HG03175 (cell line): Measurements from ENCODE around the gene EYS.
"Not testable (repeated sequence)": the region's sequence is repeated elsewhere in the genome, so short reads cannot be mapped to it uniquely, and the experiment has no call there.

Experiments used
- ATAC-seq: cut with Tn5 transposase; IDR thresholded peaks from one replicate; pipeline ENCODE4 v1.9.1; 2021; ENCODE audit warnings: mild to moderate bottlenecking, moderate library complexity; ENCODE audit not compliant: unreplicated experiment

EYS gene

DNA sequence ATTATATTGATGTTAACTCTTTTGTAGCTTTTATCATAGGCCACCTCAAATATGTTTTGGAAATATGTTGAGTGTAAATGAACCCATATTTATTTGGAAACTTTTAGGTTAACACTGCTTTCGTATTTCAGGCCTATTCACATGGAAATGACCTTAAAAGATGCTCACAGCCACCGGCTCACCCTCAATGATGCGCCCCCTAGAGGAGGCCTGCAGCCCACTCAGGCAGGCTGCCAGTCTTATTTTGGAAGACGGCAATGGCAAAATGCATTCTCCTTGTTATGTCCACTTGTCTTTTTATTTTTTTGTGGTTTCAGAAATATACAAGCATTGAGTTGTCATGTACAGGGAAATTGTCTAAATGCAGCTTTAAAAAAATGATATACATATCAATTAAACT, 1201.7 kb downstream of the EYS start:
- ATAC-seq = no peak

DNA sequence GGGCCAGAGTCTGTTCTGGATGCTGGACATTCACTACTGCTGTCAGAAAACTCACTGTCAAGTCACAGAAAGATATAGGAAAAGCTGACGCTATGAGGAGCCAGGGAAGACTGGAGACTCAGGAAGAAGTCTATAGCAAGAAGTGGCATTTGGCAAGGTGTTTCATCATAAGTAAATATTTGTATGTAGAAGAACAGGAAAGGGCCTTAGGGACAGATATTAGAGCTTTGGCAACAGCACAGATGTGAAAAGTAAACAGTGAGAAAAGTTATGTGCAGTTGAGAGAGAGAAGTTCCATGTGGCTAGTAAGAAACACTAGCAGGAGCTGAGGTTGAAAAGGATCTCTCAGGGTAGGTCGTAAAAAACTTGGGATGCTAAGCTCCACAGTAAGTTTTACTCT, 1202.5 kb downstream of the EYS start:
- no peak for ATAC-seq

DNA sequence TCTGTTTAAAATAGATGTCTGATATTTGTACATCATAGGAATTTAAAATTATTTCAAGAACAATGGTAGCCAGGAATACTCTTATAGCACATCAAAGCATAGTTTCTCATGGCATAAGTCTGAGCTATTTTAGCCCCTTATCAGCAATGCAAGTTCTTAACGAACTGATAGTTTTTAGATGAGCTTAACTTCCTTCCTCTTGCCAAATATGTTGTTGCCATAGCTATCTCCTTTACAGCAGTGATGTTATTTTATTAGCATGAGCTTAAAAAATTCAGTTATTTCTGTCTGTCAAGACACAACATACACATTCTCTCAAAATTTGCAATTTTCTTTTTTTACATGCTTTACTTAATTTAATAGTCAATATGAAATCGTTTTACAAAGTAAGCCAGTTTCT, 1204.2 kb downstream of the EYS start:
- ATAC-seq = no peak

DNA sequence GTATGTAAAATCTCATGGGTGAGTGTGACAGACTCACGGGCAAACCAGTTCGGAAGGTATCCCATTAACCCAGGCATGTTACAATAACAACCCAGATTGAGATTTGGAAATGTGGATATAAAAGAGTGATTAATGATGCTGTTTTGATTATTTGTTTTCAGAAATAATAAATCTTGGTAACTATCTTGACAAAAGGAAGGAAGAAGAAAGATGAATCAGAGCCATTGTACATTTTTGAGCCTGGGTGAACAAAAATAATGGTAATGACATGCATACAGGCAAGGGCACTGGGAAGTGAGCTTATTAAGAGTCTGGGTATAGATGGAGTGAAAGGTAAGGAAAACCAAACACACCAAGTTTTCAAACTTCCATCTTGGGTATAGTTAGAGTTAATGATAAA, 1209.4 kb downstream of the EYS start:
- no peak for ATAC-seq

DNA sequence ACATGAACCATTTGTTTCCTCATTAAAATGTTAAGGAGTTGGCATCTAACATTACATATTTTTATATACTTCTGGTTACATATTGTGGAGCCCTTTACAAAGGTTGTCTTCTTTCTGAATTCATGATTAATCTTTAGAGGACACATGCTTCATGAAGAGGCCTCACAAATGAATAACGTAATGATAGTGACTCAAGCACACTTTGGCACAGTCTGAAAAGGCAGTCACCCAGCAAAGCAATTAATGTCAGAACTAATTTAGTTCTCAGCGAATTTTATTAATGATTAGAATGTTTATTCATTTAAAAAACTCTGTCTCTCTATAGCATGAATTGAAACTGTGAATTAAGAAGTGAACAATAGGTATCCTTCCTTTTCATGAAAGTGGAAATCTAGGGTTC, 1217.3 kb downstream of the EYS start:
- no peak for ATAC-seq

DNA sequence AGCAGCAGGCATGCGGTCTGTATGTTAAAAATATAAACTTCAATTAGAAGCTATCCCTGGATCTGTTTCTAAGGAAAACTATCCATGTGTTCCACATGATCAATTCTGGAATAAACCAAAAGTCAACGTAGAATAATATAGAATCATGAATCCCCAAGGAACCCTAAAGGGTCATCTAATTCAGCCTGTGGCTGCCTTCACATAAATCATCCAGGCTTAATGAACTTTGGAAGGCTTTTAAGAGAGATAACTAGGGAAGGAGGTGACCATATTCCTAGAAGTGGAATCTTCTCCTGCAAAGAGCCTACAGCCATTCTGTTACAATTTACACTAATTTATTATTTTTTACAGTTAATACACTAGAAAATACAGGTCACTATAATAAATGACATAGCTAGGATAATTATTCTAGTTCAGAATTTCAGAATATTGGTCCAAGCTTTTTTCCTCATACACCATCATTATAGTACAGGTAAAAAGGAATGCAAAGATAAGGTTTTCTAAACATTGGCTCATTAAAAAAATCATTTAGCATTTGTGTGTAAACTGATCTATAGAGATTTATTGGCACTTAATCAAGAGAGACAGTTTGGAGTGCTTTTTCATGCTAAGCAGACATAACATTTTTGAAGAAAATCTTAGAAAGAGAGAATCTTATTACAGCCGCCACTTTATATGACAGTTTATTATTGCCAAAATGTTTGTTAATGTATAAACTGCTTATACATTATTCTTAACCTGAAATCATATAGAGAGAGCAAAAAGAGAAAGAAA, 1220.3 kb downstream of the EYS start:
- no peak for ATAC-seq

DNA sequence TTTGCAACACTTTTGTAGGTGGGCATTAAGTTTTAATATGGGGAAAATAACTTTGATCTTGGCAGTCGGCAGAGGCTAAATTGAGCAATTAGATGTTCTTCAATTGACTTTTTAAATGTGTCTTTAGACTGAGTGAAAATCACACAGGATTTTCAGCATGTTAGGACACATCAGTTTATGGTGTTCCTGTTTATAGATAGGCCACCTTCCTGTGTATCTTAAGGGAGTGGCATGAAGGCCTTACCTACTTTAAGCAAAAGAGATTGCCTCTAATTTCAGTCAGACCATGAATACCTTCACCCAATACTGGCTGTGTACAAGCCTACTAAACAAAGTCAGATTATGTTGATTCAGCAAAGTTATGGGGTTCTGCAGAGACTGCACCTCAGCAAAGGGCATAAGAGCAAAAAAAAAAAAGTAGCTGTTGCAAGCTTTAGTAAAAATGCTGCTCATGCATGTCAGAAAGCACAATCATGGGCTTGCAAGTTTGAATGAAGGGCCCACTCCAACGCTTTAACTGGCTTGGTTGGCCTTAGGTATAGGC, 1223.0 kb downstream of the EYS start:
- ATAC-seq = no peak

DNA sequence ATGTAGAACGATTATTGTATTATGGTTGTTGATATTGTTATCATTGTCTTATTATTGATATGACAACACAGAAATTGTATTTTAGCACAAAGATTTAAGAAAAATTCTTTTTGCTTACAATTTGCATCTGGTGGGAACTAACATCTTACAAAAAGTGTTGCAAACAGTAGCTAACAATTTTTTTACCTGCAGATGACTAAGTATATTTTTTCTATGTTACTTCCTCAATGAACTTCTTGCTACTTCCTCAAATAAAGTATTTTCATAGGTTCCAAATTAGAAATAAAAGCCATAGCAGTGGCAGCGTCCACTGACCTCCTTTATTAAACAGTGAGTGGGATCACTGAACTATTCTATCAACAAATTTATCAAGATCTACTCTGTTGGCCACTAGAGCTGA, 1224.4 kb downstream of the EYS start:
- ATAC-seq = no peak

DNA sequence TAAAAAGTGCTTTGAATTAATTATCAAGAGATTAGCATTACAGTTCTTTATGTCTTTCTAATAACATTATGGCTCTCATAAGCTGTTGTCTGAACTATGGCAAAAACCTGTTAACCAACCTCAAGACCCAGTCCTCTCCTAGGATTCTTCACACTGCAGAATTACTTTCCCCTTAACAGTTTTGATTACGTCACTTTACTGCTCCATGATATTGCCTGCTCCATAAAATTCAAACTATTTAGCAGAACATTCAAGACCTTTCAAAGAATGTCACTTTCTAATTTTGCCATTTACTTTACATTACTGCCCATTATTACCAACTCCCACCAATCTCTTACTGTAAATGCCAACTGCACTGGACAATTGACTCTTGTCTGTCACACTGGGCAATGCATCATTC, 1227.9 kb downstream of the EYS start:
- ATAC-seq = no peak

DNA sequence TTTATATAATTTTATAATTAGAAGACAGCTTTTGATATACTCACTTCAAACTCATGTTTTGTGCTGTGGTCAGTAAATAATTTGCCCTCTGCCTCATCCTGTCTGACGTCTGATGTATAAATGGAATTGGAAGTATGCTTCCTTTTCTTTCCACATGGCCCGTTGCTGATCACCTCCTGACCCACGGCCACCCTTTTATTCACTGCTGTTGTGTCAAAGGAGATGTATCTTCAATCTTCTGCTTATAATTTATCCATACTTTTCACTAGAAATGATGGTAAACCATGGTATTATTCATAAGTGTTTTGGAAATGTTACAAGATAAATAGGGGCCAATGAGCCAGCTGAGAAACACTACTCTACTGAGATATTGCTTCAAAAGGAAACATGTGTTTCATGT, 1229.6 kb downstream of the EYS start:
- ATAC-seq = no peak

DNA sequence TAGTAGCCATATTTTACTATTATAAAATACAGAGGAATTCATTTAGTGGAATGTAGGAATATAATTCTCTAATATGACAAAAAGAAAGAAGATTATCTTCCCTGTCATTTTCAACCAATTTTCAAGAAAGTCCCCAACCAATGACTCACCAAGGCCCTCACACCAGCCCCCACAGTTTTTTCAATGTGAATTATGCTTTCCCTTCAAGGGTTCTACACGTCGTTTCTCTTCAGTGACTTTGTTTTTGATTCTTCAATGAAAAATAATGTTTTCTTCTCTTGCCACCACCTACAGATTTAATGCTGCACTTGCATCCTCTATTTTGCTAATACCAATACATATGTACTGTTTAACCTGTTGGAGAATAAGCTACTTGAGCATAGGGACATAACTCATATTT, 1230.1 kb downstream of the EYS start:
- ATAC-seq = no peak

DNA sequence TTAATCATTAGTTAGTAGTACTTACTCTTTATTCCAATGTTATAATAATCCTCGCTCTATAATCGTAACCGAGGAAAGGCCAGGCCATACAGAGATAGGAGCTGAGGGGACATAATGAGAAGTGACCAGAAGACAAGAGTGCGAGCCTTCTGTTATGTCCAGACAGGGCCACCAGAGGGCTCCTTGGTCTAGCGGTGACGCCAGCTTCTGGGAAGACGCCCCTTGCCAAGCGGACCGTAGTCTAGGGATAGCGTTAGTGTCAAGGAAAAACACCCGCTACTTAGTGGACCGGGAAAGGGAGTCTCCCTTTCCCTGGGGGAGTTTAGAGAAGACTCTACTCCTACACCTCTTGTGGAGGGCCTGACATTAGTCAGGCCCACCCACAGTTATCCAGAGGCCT, 1237.6 kb downstream of the EYS start:
- not testable (repeated sequence) for ATAC-seq

DNA sequence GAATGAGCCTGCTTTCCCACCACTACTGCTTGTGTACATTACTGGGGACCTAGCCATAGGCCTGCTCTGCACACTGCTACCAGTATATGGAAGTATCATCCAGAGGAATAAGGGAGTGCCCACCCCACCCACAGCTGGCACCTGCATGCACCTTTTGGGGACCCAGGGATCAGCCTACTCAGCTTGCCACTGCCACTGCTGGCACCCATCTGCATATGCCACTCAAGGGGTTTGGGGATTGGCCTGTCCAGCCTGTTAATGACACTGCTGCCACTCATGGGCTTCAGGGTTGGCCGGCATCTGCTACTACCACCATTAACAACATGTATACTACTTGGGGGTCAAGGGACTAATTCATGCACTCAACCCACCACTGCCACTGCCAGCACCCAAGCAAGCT, 1239.4 kb downstream of the EYS start:
- ATAC-seq = no peak

DNA sequence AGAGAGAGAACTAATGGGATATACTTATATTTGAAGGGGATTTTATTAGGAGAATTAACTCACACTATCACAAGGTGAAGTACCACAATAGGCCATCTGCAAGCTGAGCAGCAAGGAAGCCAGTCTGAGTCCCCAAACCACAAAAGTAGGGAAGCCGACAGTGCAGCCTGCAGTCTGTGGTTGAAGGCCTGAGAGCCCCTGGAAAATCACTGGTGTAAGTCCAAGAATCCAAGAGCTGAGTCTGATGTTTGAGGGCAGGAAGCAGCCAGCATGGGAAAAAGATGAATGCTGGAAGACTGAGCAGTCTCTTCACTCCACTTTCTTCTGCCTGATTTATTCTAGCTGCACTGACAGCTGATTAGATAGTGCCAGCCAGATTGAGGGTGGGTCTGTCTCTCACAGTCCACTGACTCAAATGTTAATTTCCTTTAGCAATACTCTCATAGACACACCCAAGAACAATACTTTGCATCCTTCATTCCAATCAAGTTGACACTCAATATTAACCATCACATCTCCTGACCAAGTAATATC, 1247.5 kb downstream of the EYS start:
- ATAC-seq = no peak

DNA sequence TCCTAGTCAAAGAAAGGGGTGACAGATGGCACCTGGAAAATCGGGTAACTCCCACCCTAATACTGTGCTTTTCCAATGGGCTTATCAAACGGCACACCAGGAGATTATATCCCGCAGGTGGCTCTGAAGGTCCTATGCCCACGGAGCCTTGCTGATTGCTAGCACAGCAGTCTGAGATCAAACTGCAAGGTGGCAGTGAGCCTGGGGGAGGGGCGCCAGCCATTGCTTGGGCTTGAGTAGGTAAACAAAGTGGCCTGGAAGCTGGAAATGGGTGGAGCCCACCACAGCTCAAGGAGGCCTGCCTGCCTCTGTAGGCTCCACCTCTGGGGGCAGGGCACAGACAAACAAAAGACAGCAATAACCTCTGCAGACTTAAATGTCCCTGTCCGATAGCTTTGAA, 1258.9 kb downstream of the EYS start:
- ATAC-seq = not testable (repeated sequence)

DNA sequence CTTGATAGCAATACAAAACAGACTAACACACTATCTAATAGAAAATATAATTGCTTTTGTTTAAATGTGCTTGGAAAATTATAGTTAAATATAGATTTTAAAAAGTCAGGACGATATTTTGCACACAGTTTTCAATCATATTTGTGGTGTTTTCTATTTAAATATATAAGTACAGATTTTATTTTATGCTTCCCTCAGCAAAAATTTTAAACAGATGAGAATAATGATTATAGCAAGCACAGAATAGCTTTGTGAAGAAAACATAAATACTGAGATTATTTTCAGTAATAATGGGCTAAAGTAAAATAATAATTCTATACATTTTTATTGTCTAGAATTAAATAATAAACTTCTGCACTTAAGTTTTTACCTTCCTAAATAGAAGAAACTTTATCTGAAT, 1262.0 kb downstream of the EYS start:
- ATAC-seq = no peak

DNA sequence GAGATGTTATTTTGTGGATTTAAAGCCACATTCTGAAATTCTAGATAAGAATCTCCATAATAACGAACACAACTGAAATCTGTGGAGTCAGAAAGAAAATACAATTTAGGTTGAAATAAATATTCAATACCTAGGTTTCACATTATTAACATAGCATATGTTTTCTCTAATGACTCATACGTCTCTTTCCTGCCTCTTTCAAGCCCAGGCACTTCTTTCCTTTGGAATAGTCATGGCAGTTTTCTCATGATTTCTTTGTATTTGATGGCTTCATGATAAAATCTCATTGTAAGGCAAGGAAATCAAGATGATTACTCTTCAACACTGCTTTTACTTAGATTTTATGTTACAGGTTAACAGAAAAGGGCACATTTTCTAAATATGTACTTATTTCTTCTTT, 1267.8 kb downstream of the EYS start:
- ATAC-seq = no peak

DNA sequence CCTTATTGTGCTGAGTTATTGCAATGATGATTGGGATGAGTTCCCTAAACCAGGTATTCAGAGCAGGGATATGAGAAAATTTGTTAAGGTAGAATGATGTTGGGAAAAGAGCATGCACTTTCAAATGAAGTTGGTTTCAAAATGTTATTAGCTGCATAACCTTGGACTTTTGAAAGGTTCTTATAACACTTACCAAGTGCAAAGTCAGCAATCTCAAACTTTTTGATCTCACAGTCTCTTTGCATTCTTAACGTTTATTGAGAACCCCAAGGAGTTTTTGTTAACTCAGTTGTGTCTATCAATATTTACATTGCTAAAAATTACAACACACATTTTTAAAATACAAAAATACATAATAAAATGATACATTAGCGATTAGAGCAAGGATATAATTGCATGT, 1269.0 kb downstream of the EYS start:
- no peak for ATAC-seq

DNA sequence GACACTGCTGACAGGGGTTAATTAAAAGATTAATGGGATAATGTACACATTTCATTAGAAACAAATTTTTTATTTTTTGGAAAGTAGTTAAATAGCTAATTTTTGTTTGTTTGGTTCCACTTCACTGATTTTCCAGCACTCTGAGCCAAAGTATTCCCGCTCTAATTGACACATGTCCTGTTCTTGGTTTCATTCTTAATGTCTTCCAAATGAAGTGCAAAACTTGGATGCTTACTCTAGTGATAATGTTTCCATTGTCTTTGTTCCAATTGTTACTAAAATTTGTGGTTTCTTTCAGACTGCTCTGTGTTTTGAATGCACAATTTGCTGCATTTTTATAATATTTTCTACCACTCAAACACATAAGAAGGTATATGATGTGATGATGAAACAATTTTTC, 1277.1 kb downstream of the EYS start:
- no peak for ATAC-seq

DNA sequence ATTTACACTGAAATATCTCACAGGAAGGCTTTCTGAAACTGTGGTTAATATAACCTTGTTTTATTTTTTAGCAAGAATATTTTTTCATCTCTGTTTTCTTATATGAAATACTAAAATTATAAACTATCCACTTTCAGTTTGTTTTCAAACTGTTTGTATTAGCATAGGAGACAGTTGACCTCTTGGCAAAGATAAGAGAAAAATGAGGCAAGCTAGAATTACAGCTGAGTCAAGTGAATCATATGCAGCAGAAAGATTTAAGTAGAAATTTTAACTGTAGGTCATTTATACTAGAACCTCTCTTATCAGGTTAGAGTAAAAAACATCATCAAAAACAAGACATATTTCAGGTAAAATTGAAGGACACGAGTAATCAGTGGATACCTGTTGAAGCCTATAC, 1278.8 kb downstream of the EYS start:
- ATAC-seq = no peak

DNA sequence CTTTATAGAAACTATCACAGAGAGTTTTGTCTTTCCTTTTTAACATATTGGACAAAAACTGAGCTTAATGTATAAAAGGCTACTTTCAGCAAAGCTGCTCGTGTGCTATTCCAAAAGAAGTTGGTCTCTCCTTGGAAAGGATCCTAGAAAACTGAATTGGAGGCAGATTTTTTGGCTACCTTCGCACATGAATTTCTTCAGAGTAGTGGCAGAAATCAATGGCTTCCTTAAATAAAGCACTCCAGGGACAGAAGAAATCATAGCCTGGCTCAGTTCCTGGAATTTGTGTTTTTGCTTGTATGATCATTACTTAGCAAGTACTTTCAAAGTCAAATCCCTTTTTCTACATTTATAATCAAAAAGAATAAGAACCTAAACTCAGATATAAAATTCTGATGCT, 1291.1 kb downstream of the EYS start:
- ATAC-seq = no peak

DNA sequence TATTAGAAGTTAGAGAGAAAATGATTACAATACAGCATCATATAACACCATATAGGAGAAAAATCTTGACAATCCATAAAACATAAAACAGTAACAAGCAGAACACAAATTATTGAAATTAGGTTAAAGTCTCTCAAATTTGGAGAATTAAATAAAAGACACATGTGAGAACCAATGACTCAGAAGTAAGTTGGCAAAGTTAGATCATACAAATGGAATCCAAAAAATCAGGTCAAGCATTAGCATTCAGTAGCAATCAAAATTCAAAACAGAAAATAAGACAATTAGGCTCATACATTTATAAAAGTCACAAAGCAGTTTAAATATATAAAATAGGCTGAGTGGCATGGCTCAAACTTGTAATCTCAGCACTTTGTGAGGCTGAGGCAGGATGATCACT, 1295.8 kb downstream of the EYS start:
- no peak for ATAC-seq

DNA sequence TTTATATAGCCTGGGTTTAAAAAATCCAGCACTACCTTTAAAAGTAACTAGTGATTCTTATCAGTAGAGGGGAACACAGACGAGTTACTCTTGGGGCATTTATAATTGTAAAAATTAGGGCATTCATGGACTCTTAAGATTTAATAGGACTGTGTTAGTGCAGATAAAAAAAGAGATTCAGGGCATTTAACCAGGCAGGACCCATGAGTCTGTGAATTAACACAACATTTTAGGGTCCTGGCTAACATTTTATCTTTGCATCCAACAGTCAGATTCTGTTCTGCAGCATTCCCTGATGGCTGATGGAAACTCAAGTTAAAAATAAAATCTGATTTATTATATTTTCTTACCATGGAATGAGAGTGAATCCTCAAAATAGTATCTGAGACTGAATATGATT, 1297.1 kb downstream of the EYS start:
- no peak for ATAC-seq
